ENCODE data around the gene FSD2. TPM values are rescaled to one million over a fixed set of nuclear protein-coding genes. Genes with fewer than 3 reads are reported as not detected.

Gene FSD2
- total and polyA plus RNA-seq, 2 donors (not counting 1 experiment from before 2014, with no cell fraction given): not detected

DNA sequence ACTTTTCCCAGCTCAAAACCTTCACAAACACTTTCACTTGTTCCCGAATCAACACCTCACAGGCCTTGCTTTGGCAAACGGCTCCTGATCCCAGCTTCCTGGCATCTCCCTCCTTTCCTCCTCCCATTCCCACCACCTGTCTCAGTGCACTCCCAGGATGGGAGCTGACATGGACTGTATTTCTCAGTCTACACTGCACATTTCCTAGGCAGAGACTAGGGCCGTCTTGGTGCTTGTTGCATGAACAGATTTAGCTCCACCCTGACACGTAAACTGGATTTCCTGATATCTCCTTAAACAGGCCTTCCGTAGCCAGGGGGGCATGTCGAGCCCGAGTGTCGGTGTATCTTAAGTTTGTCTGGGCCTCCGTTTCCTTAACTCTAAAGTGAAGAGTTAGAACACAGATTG lies 2.8 kb upstream of the FSD2 start:
- Histone ChIP-seq H3K79me2 (ENCODE audit: control insufficient read depth, insufficient read depth, low read length) (peaks cover 34% of the 10 kb centered on the region), H4K20me1 (ENCODE audit: control insufficient read depth, insufficient read depth, low read length, poor library complexity, severe bottlenecking) (peaks cover 6% of the 10 kb centered on the region), H2AFZ (ENCODE audit: insufficient read depth, low read depth, low read length, poor library complexity, severe bottlenecking) (peak overlapping the region; percentile 78), H3K36me3 (replicated peaks in 1 of 2; ENCODE audit: control extremely low read depth in 1 of 2, control insufficient read depth in 1 of 2, extremely low read depth in 1 of 2, insufficient read depth in 2 of 2, low read length in 1 of 2) (peaks cover 2 to 9% of the 10 kb centered on the region in 2 experiments), H3K4me3 (ENCODE audit: control extremely low read depth in 1 of 5, extremely low read depth in 1 of 5, insufficient read depth in 1 of 5, low read depth in 2 of 5, low read length in 4 of 5) (peak overlapping the region in 2 of 5 experiments; percentile 84 to 90), H3K27me3 (replicated peaks in 1 of 4; ENCODE audit: control extremely low read depth in 1 of 4, control insufficient read depth in 3 of 4, insufficient read depth in 4 of 4, low read length in 3 of 4) (no peaks in the 10 kb centered on the region), H3K9me3 (ENCODE audit: control extremely low read depth in 1 of 3, control insufficient read depth in 2 of 3, insufficient read depth in 1 of 3, low read length in 2 of 3) (no peaks in the 10 kb centered on the region), H3K9ac (ENCODE audit: low read length) (peak overlapping the region; percentile 98), H3K27ac (ENCODE audit: low read length in 2 of 2) (peak overlapping the region; percentile 91 to 99), H3K4me2 (replicated peaks; ENCODE audit: low read depth, low read length, poor library complexity, severe bottlenecking) (peak overlapping the region; percentile 75), H3K4me1 (ENCODE audit: control insufficient read depth in 2 of 2, insufficient read depth in 2 of 2, low read length in 2 of 2) (peaks cover 31 to 41% of the 10 kb centered on the region in 2 donors)
- POLR2A ChIA-PET: interaction anchor here (0.8 to 2.4 kb wide), 3 partner anchors 59 to 268 kb away, joined by 3 to 7 read pairs (median 3); partner anchors contain the start of gene RPS17
- Mint-ChIP-seq H3K27ac (peak overlapping the region; percentile 95), H3K9me3 (ENCODE audit: insufficient read depth) (no peaks in the 10 kb centered on the region), H3K4me3 (peak overlapping the region; percentile 86), H3K27me3 (no peaks in the 10 kb centered on the region), H3K4me1 (peaks cover 52% of the 10 kb centered on the region)
- no peak for DNase-seq
- 84% methylated on average over 3 of the region's 9 CpGs for WGBS (ENCODE audit: insufficient coverage)
- intact Hi-C loops (cut with micrococcal nuclease): loop anchor here (1.0 kb wide), 4 partner anchors 58 to 259 kb away; partner anchors contain the start of genes BTBD1, C15orf40 and RAMAC
- TF ChIP-seq, protein P1, sequence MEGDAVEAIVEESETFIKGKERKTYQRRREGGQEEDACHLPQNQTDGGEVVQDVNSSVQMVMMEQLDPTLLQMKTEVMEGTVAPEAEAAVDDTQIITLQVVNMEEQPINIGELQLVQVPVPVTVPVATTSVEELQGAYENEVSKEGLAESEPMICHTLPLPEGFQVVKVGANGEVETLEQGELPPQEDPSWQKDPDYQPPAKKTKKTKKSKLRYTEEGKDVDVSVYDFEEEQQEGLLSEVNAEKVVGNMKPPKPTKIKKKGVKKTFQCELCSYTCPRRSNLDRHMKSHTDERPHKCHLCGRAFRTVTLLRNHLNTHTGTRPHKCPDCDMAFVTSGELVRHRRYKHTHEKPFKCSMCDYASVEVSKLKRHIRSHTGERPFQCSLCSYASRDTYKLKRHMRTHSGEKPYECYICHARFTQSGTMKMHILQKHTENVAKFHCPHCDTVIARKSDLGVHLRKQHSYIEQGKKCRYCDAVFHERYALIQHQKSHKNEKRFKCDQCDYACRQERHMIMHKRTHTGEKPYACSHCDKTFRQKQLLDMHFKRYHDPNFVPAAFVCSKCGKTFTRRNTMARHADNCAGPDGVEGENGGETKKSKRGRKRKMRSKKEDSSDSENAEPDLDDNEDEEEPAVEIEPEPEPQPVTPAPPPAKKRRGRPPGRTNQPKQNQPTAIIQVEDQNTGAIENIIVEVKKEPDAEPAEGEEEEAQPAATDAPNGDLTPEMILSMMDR (IDR thresholded peaks at IDR 0.05): no peak
- no peak for TF ChIP-seq EZH2 (IDR thresholded peaks at IDR 0.05; ENCODE audit: borderline replicate concordance, insufficient read depth, low read depth, low read length, poor library complexity, severe bottlenecking)
- CTCF ChIA-PET: interaction anchor here (1.0 to 1.4 kb wide), 2 partner anchors 191 to 203 kb away, joined by 3 to 5 read pairs; partner anchors contain the start of gene C15orf40
- ATAC-seq (ENCODE audit: low read depth): no peak

GRCh38 chr15:82807920-82808633 lies 2.2 kb upstream of the FSD2 start:
- ChIA-PET POLR2A (interaction anchor here (0.8 kb wide), 1 partner anchor 268 kb away, joined by 3 read pairs; the partner anchor contains the start of gene RPS17), CTCF (interaction anchor here (1.4 kb wide), 1 partner anchor 203 kb away, joined by 5 read pairs; the partner anchor contains the start of gene C15orf40)
- peaks cover 6% of the 10 kb centered on the region for H4K20me1 ChIP-seq (ENCODE audit: control insufficient read depth, insufficient read depth, low read length, poor library complexity, severe bottlenecking)
- H3K9me3 ChIP-seq (ENCODE audit: control extremely low read depth in 1 of 3, control insufficient read depth in 2 of 3, insufficient read depth in 1 of 3, low read length in 2 of 3): no peaks in the 10 kb centered on the region
- H3K27ac Mint-ChIP-seq: peak overlapping the region; percentile 95
- TF ChIP-seq EZH2 (IDR thresholded peaks at IDR 0.05; ENCODE audit: borderline replicate concordance, insufficient read depth, low read depth, low read length, poor library complexity, severe bottlenecking): no peak
- TF ChIP-seq, protein P1 (IDR thresholded peaks at IDR 0.05): no peak
- H3K9ac ChIP-seq (ENCODE audit: low read length): peak overlapping the region; percentile 98
- H3K4me3 Mint-ChIP-seq: peak overlapping the region; percentile 86
- peaks cover 31 to 41% of the 10 kb centered on the region in 2 donors for H3K4me1 ChIP-seq (ENCODE audit: control insufficient read depth in 2 of 2, insufficient read depth in 2 of 2, low read length in 2 of 2)
- H3K27me3 ChIP-seq (replicated peaks in 1 of 4; ENCODE audit: control extremely low read depth in 1 of 4, control insufficient read depth in 3 of 4, insufficient read depth in 4 of 4, low read length in 3 of 4): no peaks in the 10 kb centered on the region
- peaks cover 52% of the 10 kb centered on the region for H3K4me1 Mint-ChIP-seq
- H3K79me2 ChIP-seq (ENCODE audit: control insufficient read depth, insufficient read depth, low read length): peaks cover 28% of the 10 kb centered on the region
- intact Hi-C loops (cut with micrococcal nuclease): no loop called here
- no peak for ATAC-seq (ENCODE audit: low read depth)
- 94% methylated on average over 3 of the region's 11 CpGs for WGBS (ENCODE audit: insufficient coverage)
- peak overlapping the region; percentile 91 to 99 for H3K27ac ChIP-seq (ENCODE audit: low read length in 2 of 2)
- peak overlapping the region; percentile 75 for H3K4me2 ChIP-seq (replicated peaks; ENCODE audit: low read depth, low read length, poor library complexity, severe bottlenecking)
- H3K9me3 Mint-ChIP-seq (ENCODE audit: insufficient read depth): no peaks in the 10 kb centered on the region
- no peak overlapping the region for H3K4me3 ChIP-seq (ENCODE audit: control extremely low read depth in 1 of 5, extremely low read depth in 1 of 5, insufficient read depth in 1 of 5, low read depth in 2 of 5, low read length in 4 of 5)
- H3K36me3 ChIP-seq (replicated peaks in 1 of 2; ENCODE audit: control extremely low read depth in 1 of 2, control insufficient read depth in 1 of 2, extremely low read depth in 1 of 2, insufficient read depth in 2 of 2, low read length in 1 of 2): peaks cover 0 to 6% of the 10 kb centered on the region in 2 experiments
- no peak for DNase-seq
- H2AFZ ChIP-seq (ENCODE audit: insufficient read depth, low read depth, low read length, poor library complexity, severe bottlenecking): peak overlapping the region; percentile 78
- H3K27me3 Mint-ChIP-seq: no peaks in the 10 kb centered on the region

Data from B cell (primary cell).